ENCODE data around the gene TPRG1. TPM values are rescaled to one million over a fixed set of nuclear protein-coding genes. Genes with fewer than 3 reads are reported as not detected.

TPRG1 gene
- total and polyA plus RNA-seq, 4 donors, result 1.0 to 46.6 (median 6.9) TPM

- Histone ChIP-seq H3K27me3 (ENCODE audit: control insufficient read depth in 4 of 4, insufficient read depth in 4 of 4, low read length in 3 of 4) (no peaks in the 10 kb centered on the region), H3K4me3 (ENCODE audit: low read depth in 1 of 3, low read length in 3 of 3) (no peak overlapping the region), H3K36me3 (ENCODE audit: control insufficient read depth in 4 of 4, insufficient read depth in 3 of 4, low read depth in 1 of 4, low read length in 3 of 4) (peaks cover 2 to 30% (median 25%) of the 10 kb centered on the region in 4 donors), H3K4me1 (ENCODE audit: control insufficient read depth in 4 of 4, insufficient read depth in 4 of 4, low read length in 3 of 4) (no peaks in the 10 kb centered on the region), H3K9ac (ENCODE audit: low read depth in 1 of 2, low read length in 2 of 2) (no peak overlapping the region), H3K9me3 (ENCODE audit: control insufficient read depth in 4 of 4, low read length in 3 of 4) (no peaks in the 10 kb centered on the region), H3K27ac (ENCODE audit: low read depth in 1 of 2, low read length in 2 of 2) (no peak overlapping the region)
- 89% methylated on average over 9 of the region's 9 CpGs for WGBS
- no peak for DNase-seq (ENCODE audit: low spot score)
- TF ChIP-seq TAF1 (conservative IDR thresholded peaks at IDR 0.05), result no peak
- TF ChIP-seq EGR1 (IDR thresholded peaks at IDR 0.05; ENCODE audit: low read depth in 2 of 2), result no peak
- TF ChIP-seq SP1 (IDR thresholded peaks at IDR 0.05), result no peak
- TF ChIP-seq RAD21 (IDR thresholded peaks at IDR 0.05), result no peak
- no peak for TF ChIP-seq NR2F2 (IDR thresholded peaks at IDR 0.05)
- no peak for TF ChIP-seq HNF4A (conservative IDR thresholded peaks at IDR 0.05)
- TF ChIP-seq MAX (IDR thresholded peaks at IDR 0.05), result no peak
- no peak for TF ChIP-seq HNF4G (IDR thresholded peaks at IDR 0.05)
- TF ChIP-seq GABPA (IDR thresholded peaks at IDR 0.05 in 1 of 2, conservative IDR thresholded peaks at IDR 0.05 in 1 of 2), result no peak
- TF ChIP-seq ATF3 (IDR thresholded peaks at IDR 0.05), result no peak
- TF ChIP-seq REST (IDR thresholded peaks at IDR 0.05), result no peak
- no peak for TF ChIP-seq FOXA2 (IDR thresholded peaks at IDR 0.05)
- no peak for TF ChIP-seq YY1 (IDR thresholded peaks at IDR 0.05)
Measured at GRCh38 chr3:189138901-189139610, 32.7 kb upstream of the TPRG1 start.

GRCh38 chr3:189139611-189139940, 32.2 kb upstream of the TPRG1 start:
- peaks cover 0 to 30% (median 25%) of the 10 kb centered on the region in 4 donors for H3K36me3 ChIP-seq (ENCODE audit: control insufficient read depth in 4 of 4, insufficient read depth in 3 of 4, low read depth in 1 of 4, low read length in 3 of 4)
- H3K27ac ChIP-seq (ENCODE audit: low read depth in 1 of 2, low read length in 2 of 2), result no peak overlapping the region
- H3K4me1 ChIP-seq (ENCODE audit: control insufficient read depth in 4 of 4, insufficient read depth in 4 of 4, low read length in 3 of 4), result no peaks in the 10 kb centered on the region
- H3K4me3 ChIP-seq (ENCODE audit: low read depth in 1 of 3, low read length in 3 of 3), result no peak overlapping the region
- no peaks in the 10 kb centered on the region for H3K27me3 ChIP-seq (ENCODE audit: control insufficient read depth in 4 of 4, insufficient read depth in 4 of 4, low read length in 3 of 4)
- WGBS, result 87% methylated on average over 6 of the region's 6 CpGs
- DNase-seq (ENCODE audit: low spot score), result no peak
- no peak overlapping the region for H3K9ac ChIP-seq (ENCODE audit: low read depth in 1 of 2, low read length in 2 of 2)
- TF ChIP-seq REST (IDR thresholded peaks at IDR 0.05) (no peak), FOXA1 (IDR thresholded peaks at IDR 0.05) (no peak), RXRA (IDR thresholded peaks at IDR 0.05) (no peak), ZBTB33 (IDR thresholded peaks at IDR 0.05) (no peak), ATF3 (IDR thresholded peaks at IDR 0.05) (no peak), MAX (IDR thresholded peaks at IDR 0.05) (no peak), CTCF (IDR thresholded peaks at IDR 0.05; ENCODE audit: low read depth, low read length, missing input control) (no peak)
- H3K9me3 ChIP-seq (ENCODE audit: control insufficient read depth in 4 of 4, low read length in 3 of 4), result no peaks in the 10 kb centered on the region

All from liver (tissue), 9 donors.